ENCODE measurements around the gene ABLIM1.

GRCh38 chr10:114694752-114695151, 36.7 kb upstream of the ABLIM1 start:
- TF ChIP-seq CTCF (IDR thresholded peaks at IDR 0.05; ENCODE audit: insufficient read depth, low read depth, low read length) (peak; percentile 48), EZH2 (IDR thresholded peaks at IDR 0.05; ENCODE audit: insufficient read depth, low read length) (no peak)
